DOHH2 (cell line): ENCODE data around the gene WDR41.
"Not testable (repeated sequence)": the region's sequence is repeated elsewhere in the genome, so short reads cannot be mapped to it uniquely, and the experiment has no call there.

Experiments
- H3F3A ChIP-seq: fragments of 200-600 bp; sonication (generic), shearing (Covaris generic); 2 replicates; pipeline ENCODE4 v1.6.0; 2016; ENCODE audit warnings: antibody characterized with exemption, mild to moderate bottlenecking; ENCODE audit not compliant: control insufficient read depth, insufficient read depth
- H3K27ac ChIP-seq: fragments of 200-600 bp; sonication (generic); 2 replicates; pipeline ENCODE4 v1.5.1; 2014; ENCODE audit warnings: low read depth, mild to moderate bottlenecking, low read length, moderate library complexity
- H3K27me3 ChIP-seq: fragments of 200-600 bp; sonication (generic); 2 replicates; pipeline ENCODE4 v1.6.1; 2014; ENCODE audit warnings: mild to moderate bottlenecking, low read length, mixed read lengths; ENCODE audit not compliant: control insufficient read depth
- H3K36me3 ChIP-seq: fragments of 200-600 bp; sonication (generic); 2 replicates; pipeline ENCODE4 v1.6.1; 2014; ENCODE audit warnings: mild to moderate bottlenecking, low read length, moderate library complexity, mixed read lengths; ENCODE audit not compliant: control insufficient read depth
- H3K4me1 ChIP-seq: fragments of 200-600 bp; sonication (generic); 2 replicates; pipeline ENCODE4 v1.6.1; 2014; ENCODE audit warnings: mild to moderate bottlenecking, low read length, mixed read lengths; ENCODE audit not compliant: control insufficient read depth
- H3K4me2 ChIP-seq: fragments of 200-600 bp; sonication (generic); 2 replicates; pipeline ENCODE4 v1.6.0; 2014; ENCODE audit warnings: mild to moderate bottlenecking, low read length, moderate library complexity
- H3K4me3 ChIP-seq: fragments of 200-600 bp; sonication (generic); 2 replicates; pipeline ENCODE4 v1.5.1; 2014; ENCODE audit warnings: mild to moderate bottlenecking, low read length, mixed read lengths
- H3K79me2 ChIP-seq: fragments of 200-600 bp; sonication (generic); 2 replicates; pipeline ENCODE4 v1.6.1; 2014; ENCODE audit warnings: mild to moderate bottlenecking, low read length, mixed read lengths; ENCODE audit not compliant: control insufficient read depth
- H3K9me2 ChIP-seq: fragments of 200-600 bp; sonication (generic); replicated peaks from 2 replicates; pipeline ENCODE4 v1.6.1; 2014; ENCODE audit warnings: mild to moderate bottlenecking, low read length, mixed read lengths; ENCODE audit not compliant: control insufficient read depth
- H3K9me3 ChIP-seq: fragments of 200-600 bp; sonication (generic); 2 replicates; pipeline ENCODE4 v1.6.1; 2014; ENCODE audit warnings: antibody characterized with exemption, low read length, mixed read lengths; ENCODE audit not compliant: control insufficient read depth, insufficient read depth
- H4K20me1 ChIP-seq: fragments of 200-600 bp; sonication (generic); 2 replicates; pipeline ENCODE4 v1.6.0; 2014; ENCODE audit warnings: low read depth, mild to moderate bottlenecking, antibody characterized with exemption, low read length, moderate library complexity; ENCODE audit not compliant: control insufficient read depth, insufficient read depth
- EZH2phosphoT487 ChIP-seq: fragments of 200-600 bp; sonication (generic); IDR thresholded peaks from 2 replicates; pipeline ENCODE4 v1.6.1; 2017; ENCODE audit warnings: borderline replicate concordance, mild to moderate bottlenecking, antibody characterized with exemption, low read length, moderate library complexity, mixed read lengths
- TF ChIP-seq, protein P1 (sequence below): fragments of 200-600 bp; sonication (generic); IDR thresholded peaks from one replicate; pipeline ENCODE4 v1.5.1; 2014; ENCODE audit warnings: antibody characterized with exemption, mild to moderate bottlenecking, low read depth, low read length; ENCODE audit not compliant: poor library complexity, severe bottlenecking

Gene WDR41

DNA sequence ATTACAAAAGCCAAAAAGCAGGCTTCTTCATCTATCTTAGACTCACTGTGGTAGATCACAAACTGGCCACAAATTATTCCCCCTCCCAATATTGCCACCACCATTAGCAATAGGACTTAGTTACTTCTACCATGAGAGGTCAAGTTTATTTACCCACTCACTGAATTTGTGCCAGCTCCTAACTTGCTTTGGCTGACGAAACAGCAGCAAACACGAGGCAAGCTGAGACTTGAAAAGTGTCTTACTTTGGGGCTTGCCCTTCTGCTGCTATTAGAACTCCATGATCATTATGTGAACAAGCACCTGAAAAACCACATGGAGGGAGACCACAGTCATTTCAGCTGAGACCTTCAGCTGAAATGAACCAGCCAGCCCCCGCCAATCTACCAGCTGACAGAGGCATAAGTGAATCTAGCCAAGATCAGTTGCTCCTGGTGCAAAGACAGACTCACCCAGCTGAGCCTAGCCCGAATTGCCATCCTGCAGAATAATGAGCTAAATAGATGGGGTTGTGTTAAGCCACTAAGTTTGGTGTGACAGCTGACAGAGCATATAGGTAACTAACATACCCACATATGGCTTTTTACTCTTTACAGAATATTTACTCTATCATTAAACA lies 5.7 kb downstream of the WDR41 start:
- no peaks in the 10 kb centered on the region for H3K9me2 ChIP-seq
- H3K4me1 ChIP-seq = peaks cover 16% of the 10 kb centered on the region
- TF ChIP-seq, protein P1, sequence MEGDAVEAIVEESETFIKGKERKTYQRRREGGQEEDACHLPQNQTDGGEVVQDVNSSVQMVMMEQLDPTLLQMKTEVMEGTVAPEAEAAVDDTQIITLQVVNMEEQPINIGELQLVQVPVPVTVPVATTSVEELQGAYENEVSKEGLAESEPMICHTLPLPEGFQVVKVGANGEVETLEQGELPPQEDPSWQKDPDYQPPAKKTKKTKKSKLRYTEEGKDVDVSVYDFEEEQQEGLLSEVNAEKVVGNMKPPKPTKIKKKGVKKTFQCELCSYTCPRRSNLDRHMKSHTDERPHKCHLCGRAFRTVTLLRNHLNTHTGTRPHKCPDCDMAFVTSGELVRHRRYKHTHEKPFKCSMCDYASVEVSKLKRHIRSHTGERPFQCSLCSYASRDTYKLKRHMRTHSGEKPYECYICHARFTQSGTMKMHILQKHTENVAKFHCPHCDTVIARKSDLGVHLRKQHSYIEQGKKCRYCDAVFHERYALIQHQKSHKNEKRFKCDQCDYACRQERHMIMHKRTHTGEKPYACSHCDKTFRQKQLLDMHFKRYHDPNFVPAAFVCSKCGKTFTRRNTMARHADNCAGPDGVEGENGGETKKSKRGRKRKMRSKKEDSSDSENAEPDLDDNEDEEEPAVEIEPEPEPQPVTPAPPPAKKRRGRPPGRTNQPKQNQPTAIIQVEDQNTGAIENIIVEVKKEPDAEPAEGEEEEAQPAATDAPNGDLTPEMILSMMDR = no peak
- no peak for TF ChIP-seq EZH2phosphoT487
- H3K27me3 ChIP-seq = no peaks in the 10 kb centered on the region
- H4K20me1 ChIP-seq = no peaks in the 10 kb centered on the region
- H3F3A ChIP-seq = no peaks in the 10 kb centered on the region
- no peak overlapping the region for H3K4me2 ChIP-seq
- H3K27ac ChIP-seq = no peak overlapping the region
- H3K4me3 ChIP-seq = no peak overlapping the region
- peaks cover 40% of the 10 kb centered on the region for H3K79me2 ChIP-seq
- peaks cover 75% of the 10 kb centered on the region for H3K36me3 ChIP-seq
- H3K9me3 ChIP-seq = no peaks in the 10 kb centered on the region

DNA sequence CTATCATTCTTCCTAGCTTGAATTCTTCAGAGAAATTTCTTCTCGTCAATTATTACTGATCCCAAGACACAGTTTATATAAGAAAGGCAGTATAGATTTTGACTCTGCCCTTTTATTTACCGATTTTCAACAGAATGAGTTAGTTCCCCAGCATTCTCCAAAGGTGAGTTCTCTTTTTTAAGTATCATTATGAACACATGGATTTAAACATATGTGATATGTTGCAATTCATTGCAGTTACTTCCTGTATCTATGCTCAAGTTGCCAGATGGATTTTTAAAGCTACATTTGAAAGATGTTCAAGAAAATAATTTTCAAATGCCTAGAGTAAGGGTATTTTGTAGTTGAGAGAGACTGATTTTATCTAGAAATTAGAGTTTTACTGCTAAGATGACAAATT lies 8.4 kb downstream of the WDR41 start:
- H3K36me3 ChIP-seq = peaks cover 69% of the 10 kb centered on the region
- H3K4me2 ChIP-seq = no peak overlapping the region
- H3K27ac ChIP-seq = no peak overlapping the region
- H3K79me2 ChIP-seq = peaks cover 12% of the 10 kb centered on the region
- H3K27me3 ChIP-seq = no peaks in the 10 kb centered on the region
- H3F3A ChIP-seq = no peaks in the 10 kb centered on the region
- no peak overlapping the region for H3K4me3 ChIP-seq
- H3K9me2 ChIP-seq = no peaks in the 10 kb centered on the region
- no peaks in the 10 kb centered on the region for H3K9me3 ChIP-seq
- no peaks in the 10 kb centered on the region for H4K20me1 ChIP-seq
- no peaks in the 10 kb centered on the region for H3K4me1 ChIP-seq
- TF ChIP-seq, protein P1 = no peak
- TF ChIP-seq EZH2phosphoT487 = no peak

DNA sequence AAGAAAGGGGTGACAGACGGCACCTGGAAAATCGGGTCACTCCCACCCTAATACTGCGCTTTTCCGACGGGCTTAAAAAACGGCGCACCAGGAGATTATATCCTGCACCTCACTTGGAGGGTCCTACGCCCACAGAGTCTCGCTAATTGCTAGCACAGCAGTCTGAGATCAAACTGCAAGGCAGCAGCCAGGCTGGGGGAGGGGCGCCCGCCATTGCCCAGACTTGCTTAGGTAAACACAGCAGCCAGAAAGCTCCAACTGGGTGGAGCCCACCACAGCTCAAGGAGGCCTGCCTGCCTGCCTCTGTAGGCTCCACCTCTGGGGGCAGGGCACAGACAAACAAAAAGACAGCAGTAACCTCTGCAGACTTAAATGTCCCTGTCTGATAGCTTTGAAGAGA lies 17.1 kb downstream of the WDR41 start:
- not testable (repeated sequence) for H3K4me3 ChIP-seq, H3K9me3 ChIP-seq, H3K36me3 ChIP-seq, H3K9me2 ChIP-seq, H3K27me3 ChIP-seq, H3K79me2 ChIP-seq, H3K4me2 ChIP-seq, H4K20me1 ChIP-seq, H3K27ac ChIP-seq, H3F3A ChIP-seq, H3K4me1 ChIP-seq

DNA sequence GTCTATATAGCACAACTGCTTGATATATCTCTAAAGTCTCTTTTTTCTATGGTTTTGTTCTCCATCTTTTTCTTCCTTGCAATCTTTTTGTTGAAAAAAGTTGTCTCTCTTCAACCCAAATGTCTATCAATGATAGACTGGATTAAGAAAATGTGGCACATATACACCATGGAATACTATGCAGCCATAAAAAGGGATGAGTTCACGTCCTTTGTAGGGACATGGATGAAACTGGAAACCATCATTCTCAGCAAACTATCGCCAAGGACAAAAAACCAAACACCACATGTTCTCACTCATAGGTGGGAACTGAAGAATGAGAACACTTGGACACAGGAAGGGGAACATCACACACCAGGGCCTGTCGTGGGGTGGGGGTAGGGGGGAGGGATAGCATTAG lies 23.2 kb downstream of the WDR41 start:
- H3K79me2 ChIP-seq = peaks cover 22% of the 10 kb centered on the region
- H3K27ac ChIP-seq = not testable (repeated sequence)

More for the DNA sequence above, 23.2 kb downstream of the WDR41 start:
- H3K4me2 ChIP-seq, H3F3A ChIP-seq, H3K9me3 ChIP-seq, H3K4me3 ChIP-seq, H4K20me1 ChIP-seq, H3K9me2 ChIP-seq, H3K27me3 ChIP-seq, H3K4me1 ChIP-seq: not testable (repeated sequence)
- peaks cover 13% of the 10 kb centered on the region; the same call in 1 of the 2 replicates for H3K36me3 ChIP-seq
